Fibroblast of lung (primary cell): ENCODE measurements around the gene NLRC3.

ENCODE experiments used
- CTCF ChIP-seq, 2 donors: IDR thresholded peaks in 1 of 2; conservative IDR thresholded peaks in 1 of 2; 1 replicate in 1 of 2; 2 replicates in 1 of 2; pipeline ENCODE4 v1.5.1; 2011 to 2012; ENCODE audit warnings: low read length in 2 of 2, control low read depth in 1 of 2, inconsistent platforms in 1 of 2, low read depth in 1 of 2, mild to moderate bottlenecking in 1 of 2
- EZH2 ChIP-seq: IDR thresholded peaks from 2 replicates; pipeline ENCODE4 v1.5.1; 2012; ENCODE audit warnings: low read length, control low read depth, mild to moderate bottlenecking; ENCODE audit errors: missing control alignments

GRCh38 chr16:3530371-3530914, 46.8 kb downstream of the NLRC3 start:
- TF ChIP-seq EZH2, result no peak
- no peak for TF ChIP-seq CTCF (conservative IDR thresholded peaks at IDR 0.05 in 1 of 2, IDR thresholded peaks at IDR 0.05 in 1 of 2; ENCODE audit: low read depth in 1 of 2, low read length in 2 of 2)
